Lung microvascular endothelial cell (primary cell): Measurements from ENCODE around the gene PMCH. TPM values are rescaled to one million over a fixed set of nuclear protein-coding genes. Genes with fewer than 3 reads are reported as not detected.
"Not testable (repeated sequence)": the region's sequence is repeated elsewhere in the genome, so short reads cannot be mapped to it uniquely, and the experiment has no call there.

Experiments
- DNase-seq, 2 donors: peaks; one replicate each; pipeline versions ENCODE4 v3.0.0 to v3.0.0-alpha.2; 2010; ENCODE audit warnings: low read depth in 2 of 2
- total RNA-seq: library from RNA; depleted of rRNA; stranded (reverse); fragments of >200 nt; gene quantifications from 2 replicates; pipeline ENCODE4 v1.2.1, GENCODE V29; 2014

Gene PMCH
- not detected in 2 replicates for total RNA-seq

- peak in 1 of 2 donors; percentile 89 for DNase-seq
Observed at GRCh38 chr12:102197789-102198188, at the start of gene PMCH. PMCH (minus strand) TSS chr12:102197833; CDS start chr12:102197770, 63 bp downstream.

GRCh38 chr12:102240859-102241258 lies 43.2 kb upstream of the PMCH start:
- DNase-seq = not testable (repeated sequence)

GRCh38 chr12:102234599-102234998 lies 37.0 kb upstream of the PMCH start:
- no peak for DNase-seq

- no peak for DNase-seq
Observed at GRCh38 chr12:102232446-102232845, 34.8 kb upstream of the PMCH start.

GRCh38 chr12:102232036-102232435 lies 34.4 kb upstream of the PMCH start:
- no peak for DNase-seq

GRCh38 chr12:102227954-102228353 lies 30.3 kb upstream of the PMCH start:
- DNase-seq = no peak

- DNase-seq = no peak
Observed at GRCh38 chr12:102220736-102221135, 23.1 kb upstream of the PMCH start.

GRCh38 chr12:102215992-102216691 lies 18.5 kb upstream of the PMCH start:
- DNase-seq = peak; percentile 17 to 84

GRCh38 chr12:102204025-102204424 lies 6.4 kb upstream of the PMCH start:
- no peak for DNase-seq

GRCh38 chr12:102202556-102202955 lies 4.9 kb upstream of the PMCH start:
- DNase-seq = peak in 1 of 2 donors; percentile 58

- no peak for DNase-seq
Observed at GRCh38 chr12:102201436-102202061, 3.9 kb upstream of the PMCH start.

GRCh38 chr12:102195826-102196225 lies 1.8 kb downstream of the PMCH start:
- peak; percentile 43 to 70 for DNase-seq

- peak; percentile 76 to 94 for DNase-seq
Observed at GRCh38 chr12:102182635-102183034, 15.0 kb downstream of the PMCH start.

GRCh38 chr12:102174761-102175160 lies 22.9 kb downstream of the PMCH start:
- DNase-seq = peak; percentile 27 to 77

- DNase-seq = peak; percentile 23 to 45
Observed at GRCh38 chr12:102174117-102174516, 23.5 kb downstream of the PMCH start.

- peak; percentile 76 to 91 for DNase-seq
Observed at GRCh38 chr12:102172436-102172835, 25.2 kb downstream of the PMCH start.

GRCh38 chr12:102171951-102172350 lies 25.7 kb downstream of the PMCH start:
- peak in 1 of 2 donors; percentile 19 for DNase-seq

GRCh38 chr12:102169922-102170621 lies 27.6 kb downstream of the PMCH start:
- peak; percentile 65 to 71 for DNase-seq

- no peak for DNase-seq
Observed at GRCh38 chr12:102167821-102168604, 29.6 kb downstream of the PMCH start.

GRCh38 chr12:102163383-102163782 lies 34.2 kb downstream of the PMCH start:
- DNase-seq = no peak

- not testable (repeated sequence) for DNase-seq
Observed at GRCh38 chr12:102155206-102155605, 42.4 kb downstream of the PMCH start.
